ENCODE data around the gene SLC12A3. TPM values are rescaled to one million over a fixed set of nuclear protein-coding genes. Genes with fewer than 3 reads are reported as not detected.

Gene SLC12A3
- total RNA-seq, 3 donors from 2014 or later, result not detected

GRCh38 chr16:56856876-56857447 is 8.0 kb upstream of the SLC12A3 start:
- Histone ChIP-seq H3K27ac (no peak overlapping the region), H3K9me3 (no peaks in the 10 kb centered on the region), H3K36me3 (no peaks in the 10 kb centered on the region), H3K4me3 (no peak overlapping the region), H3K4me1 (no peaks in the 10 kb centered on the region), H3K27me3 (no peaks in the 10 kb centered on the region)
- DNase-seq (ENCODE audit: low spot score in 2 of 2), result no peak
- intact Hi-C loops (cut with DNase I; ENCODE audit: low total_unique reads), result no loop called here
- TF ChIP-seq POLR2AphosphoS5 (IDR thresholded peaks at IDR 0.05), result no peak
- TF ChIP-seq POLR2A (IDR thresholded peaks at IDR 0.05), result no peak
- TF ChIP-seq, protein P1, sequence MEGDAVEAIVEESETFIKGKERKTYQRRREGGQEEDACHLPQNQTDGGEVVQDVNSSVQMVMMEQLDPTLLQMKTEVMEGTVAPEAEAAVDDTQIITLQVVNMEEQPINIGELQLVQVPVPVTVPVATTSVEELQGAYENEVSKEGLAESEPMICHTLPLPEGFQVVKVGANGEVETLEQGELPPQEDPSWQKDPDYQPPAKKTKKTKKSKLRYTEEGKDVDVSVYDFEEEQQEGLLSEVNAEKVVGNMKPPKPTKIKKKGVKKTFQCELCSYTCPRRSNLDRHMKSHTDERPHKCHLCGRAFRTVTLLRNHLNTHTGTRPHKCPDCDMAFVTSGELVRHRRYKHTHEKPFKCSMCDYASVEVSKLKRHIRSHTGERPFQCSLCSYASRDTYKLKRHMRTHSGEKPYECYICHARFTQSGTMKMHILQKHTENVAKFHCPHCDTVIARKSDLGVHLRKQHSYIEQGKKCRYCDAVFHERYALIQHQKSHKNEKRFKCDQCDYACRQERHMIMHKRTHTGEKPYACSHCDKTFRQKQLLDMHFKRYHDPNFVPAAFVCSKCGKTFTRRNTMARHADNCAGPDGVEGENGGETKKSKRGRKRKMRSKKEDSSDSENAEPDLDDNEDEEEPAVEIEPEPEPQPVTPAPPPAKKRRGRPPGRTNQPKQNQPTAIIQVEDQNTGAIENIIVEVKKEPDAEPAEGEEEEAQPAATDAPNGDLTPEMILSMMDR (IDR thresholded peaks at IDR 0.05), result no peak

DNA sequence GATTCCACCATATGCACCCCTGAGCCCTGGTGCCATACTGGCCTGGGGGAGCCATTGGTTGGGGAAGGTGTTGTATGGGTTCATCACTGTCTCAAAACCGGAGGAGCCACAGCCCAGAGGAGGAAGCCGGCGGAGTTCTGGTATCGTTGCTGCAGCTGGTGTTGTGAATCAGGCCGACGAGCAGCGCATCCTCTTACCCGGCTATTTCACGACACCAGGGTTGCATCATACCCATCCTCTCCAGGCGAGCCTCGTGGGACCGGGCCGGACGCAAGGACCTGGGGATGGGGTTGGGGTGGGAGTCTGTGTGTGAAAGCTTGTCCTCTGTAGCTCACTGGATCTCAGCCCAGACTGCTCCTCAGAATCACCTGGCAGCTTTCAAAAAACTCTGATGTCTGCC is 6.6 kb upstream of the SLC12A3 start:
- TF ChIP-seq, protein P1 (IDR thresholded peaks at IDR 0.05), result no peak
- TF ChIP-seq POLR2A (IDR thresholded peaks at IDR 0.05) (no peak), POLR2AphosphoS5 (IDR thresholded peaks at IDR 0.05) (no peak)
- intact Hi-C loops (cut with DNase I; ENCODE audit: low total_unique reads), result no loop called here

GRCh38 chr16:56859636-56860035 is 5.4 kb upstream of the SLC12A3 start:
- no peaks in the 10 kb centered on the region for H3K9me3 ChIP-seq
- H3K36me3 ChIP-seq, result no peaks in the 10 kb centered on the region
- no peak overlapping the region for H3K4me3 ChIP-seq
- H3K27ac ChIP-seq, result no peak overlapping the region
- no peak for DNase-seq (ENCODE audit: low spot score in 2 of 2)
- H3K4me1 ChIP-seq, result no peaks in the 10 kb centered on the region
- TF ChIP-seq POLR2AphosphoS5 (IDR thresholded peaks at IDR 0.05), result no peak
- TF ChIP-seq, protein P1 (IDR thresholded peaks at IDR 0.05), result no peak
- no peak for TF ChIP-seq POLR2A (IDR thresholded peaks at IDR 0.05)
- no peaks in the 10 kb centered on the region for H3K27me3 ChIP-seq
- intact Hi-C loops (cut with DNase I; ENCODE audit: low total_unique reads), result no loop called here

More for the DNA sequence above, 6.6 kb upstream of the SLC12A3 start:
- no peak overlapping the region for H3K4me3 ChIP-seq
- H3K9me3 ChIP-seq, result no peaks in the 10 kb centered on the region
- H3K27me3 ChIP-seq, result no peaks in the 10 kb centered on the region
- DNase-seq (ENCODE audit: low spot score in 2 of 2), result no peak
- no peaks in the 10 kb centered on the region for H3K4me1 ChIP-seq
- no peak overlapping the region for H3K27ac ChIP-seq
- H3K36me3 ChIP-seq, result no peaks in the 10 kb centered on the region

- Histone ChIP-seq H3K27me3 (no peaks in the 10 kb centered on the region), H3K4me1 (no peaks in the 10 kb centered on the region), H3K4me3 (no peak overlapping the region), H3K9me3 (no peaks in the 10 kb centered on the region), H3K36me3 (no peaks in the 10 kb centered on the region), H3K27ac (no peak overlapping the region)
- intact Hi-C loops (cut with DNase I; ENCODE audit: low total_unique reads), result no loop called here
- DNase-seq (ENCODE audit: low spot score in 2 of 2), result no peak
- no peak for TF ChIP-seq POLR2AphosphoS5 (IDR thresholded peaks at IDR 0.05)
- TF ChIP-seq, protein P1 (IDR thresholded peaks at IDR 0.05), result no peak
Measured at GRCh38 chr16:56860226-56861020, 4.6 kb upstream of the SLC12A3 start.

GRCh38 chr16:56861092-56861610 is 3.9 kb upstream of the SLC12A3 start:
- intact Hi-C loops (cut with DNase I; ENCODE audit: low total_unique reads), result no loop called here
- Histone ChIP-seq H3K4me3 (no peak overlapping the region), H3K4me1 (no peaks in the 10 kb centered on the region), H3K27me3 (no peaks in the 10 kb centered on the region), H3K36me3 (no peaks in the 10 kb centered on the region), H3K27ac (no peak overlapping the region), H3K9me3 (no peaks in the 10 kb centered on the region)
- DNase-seq (ENCODE audit: low spot score in 2 of 2), result no peak
- TF ChIP-seq, protein P1 (IDR thresholded peaks at IDR 0.05), result no peak
- no peak for TF ChIP-seq POLR2A (IDR thresholded peaks at IDR 0.05)
- no peak for TF ChIP-seq POLR2AphosphoS5 (IDR thresholded peaks at IDR 0.05)

Data from breast epithelium (tissue), 4 donors.